Measurements from ENCODE around the gene AK8.

The AK8 gene

GRCh38 chr9:132855904-132856303 is 22.2 kb downstream of the AK8 start:
- H3K9ac ChIP-seq (ENCODE audit: low read length) = no peak overlapping the region
- no peak overlapping the region for H3K4me2 ChIP-seq (ENCODE audit: low read length)
- H2AFZ ChIP-seq (ENCODE audit: low read depth, low read length) = no peak overlapping the region
- H3K27ac ChIP-seq (ENCODE audit: low read length) = no peak overlapping the region
- peaks cover 4% of the 10 kb centered on the region; the same call in 1 of the 2 replicates for H3K27me3 ChIP-seq (ENCODE audit: low read depth, low read length)
- H3K9me3 ChIP-seq (ENCODE audit: insufficient read depth, low read length) = no peaks in the 10 kb centered on the region
- H3K36me3 ChIP-seq (replicated peaks; ENCODE audit: low read depth, low read length) = no peaks in the 10 kb centered on the region
- H4K20me1 ChIP-seq (ENCODE audit: insufficient read depth, low read length) = no peaks in the 10 kb centered on the region
- H3K4me1 ChIP-seq (ENCODE audit: low read length) = peaks cover 5% of the 10 kb centered on the region
- TF ChIP-seq CTCF (IDR thresholded peaks at IDR 0.05; ENCODE audit: low read depth, low read length) = no peak
- TF ChIP-seq EZH2phosphoT487 (IDR thresholded peaks at IDR 0.05; ENCODE audit: low read depth) = no peak
- H3K4me3 ChIP-seq (ENCODE audit: low read length) = no peak overlapping the region
- H3K79me2 ChIP-seq (ENCODE audit: low read length) = no peaks in the 10 kb centered on the region

GRCh38 chr9:132854832-132855231 is 23.3 kb downstream of the AK8 start:
- Histone ChIP-seq H3K9ac (ENCODE audit: low read length) (no peak overlapping the region), H3K4me1 (ENCODE audit: low read length) (peaks cover 9% of the 10 kb centered on the region), H2AFZ (ENCODE audit: low read depth, low read length) (no peak overlapping the region), H3K4me3 (ENCODE audit: low read length) (no peak overlapping the region), H3K79me2 (ENCODE audit: low read length) (no peaks in the 10 kb centered on the region), H3K4me2 (ENCODE audit: low read length) (no peak overlapping the region), H3K27me3 (ENCODE audit: low read depth, low read length) (peaks cover 4% of the 10 kb centered on the region; the same call in 1 of the 2 replicates), H3K27ac (ENCODE audit: low read length) (no peak overlapping the region), H3K9me3 (ENCODE audit: insufficient read depth, low read length) (no peaks in the 10 kb centered on the region), H4K20me1 (ENCODE audit: insufficient read depth, low read length) (no peaks in the 10 kb centered on the region), H3K36me3 (replicated peaks; ENCODE audit: low read depth, low read length) (no peaks in the 10 kb centered on the region)
- no peak for TF ChIP-seq CTCF (IDR thresholded peaks at IDR 0.05; ENCODE audit: low read depth, low read length)

- Histone ChIP-seq H4K20me1 (ENCODE audit: insufficient read depth, low read length) (no peaks in the 10 kb centered on the region), H3K4me1 (ENCODE audit: low read length) (peaks cover 17% of the 10 kb centered on the region), H3K27ac (ENCODE audit: low read length) (no peak overlapping the region), H3K27me3 (ENCODE audit: low read depth, low read length) (peaks cover 4% of the 10 kb centered on the region; the same call in 1 of the 2 replicates), H3K9me3 (ENCODE audit: insufficient read depth, low read length) (no peaks in the 10 kb centered on the region), H3K9ac (ENCODE audit: low read length) (no peak overlapping the region), H3K36me3 (replicated peaks; ENCODE audit: low read depth, low read length) (no peaks in the 10 kb centered on the region), H3K4me2 (ENCODE audit: low read length) (no peak overlapping the region), H3K4me3 (ENCODE audit: low read length) (no peak overlapping the region), H3K79me2 (ENCODE audit: low read length) (no peaks in the 10 kb centered on the region), H2AFZ (ENCODE audit: low read depth, low read length) (no peak overlapping the region)
- no peak for TF ChIP-seq CTCF (IDR thresholded peaks at IDR 0.05; ENCODE audit: low read depth, low read length)
- TF ChIP-seq EZH2phosphoT487 (IDR thresholded peaks at IDR 0.05; ENCODE audit: low read depth) = no peak
Observed at GRCh38 chr9:132853482-132853881, 24.6 kb downstream of the AK8 start.

- peak overlapping the region; percentile 61 for H3K27ac ChIP-seq (ENCODE audit: low read length)
- no peaks in the 10 kb centered on the region for H4K20me1 ChIP-seq (ENCODE audit: insufficient read depth, low read length)
- TF ChIP-seq CTCF (IDR thresholded peaks at IDR 0.05; ENCODE audit: low read depth, low read length) (no peak), EZH2phosphoT487 (IDR thresholded peaks at IDR 0.05; ENCODE audit: low read depth) (no peak)
- no peaks in the 10 kb centered on the region for H3K27me3 ChIP-seq (ENCODE audit: low read depth, low read length)
- peak overlapping the region; percentile 72 for H3K4me3 ChIP-seq (ENCODE audit: low read length)
- H3K9me3 ChIP-seq (ENCODE audit: insufficient read depth, low read length) = no peaks in the 10 kb centered on the region
- peaks cover 21% of the 10 kb centered on the region for H3K4me1 ChIP-seq (ENCODE audit: low read length)
- H2AFZ ChIP-seq (ENCODE audit: low read depth, low read length) = peak overlapping the region; percentile 82
- peak overlapping the region; percentile 96 for H3K4me2 ChIP-seq (ENCODE audit: low read length)
- no peaks in the 10 kb centered on the region for H3K36me3 ChIP-seq (replicated peaks; ENCODE audit: low read depth, low read length)
- peak overlapping the region; percentile 71 for H3K9ac ChIP-seq (ENCODE audit: low read length)
- H3K79me2 ChIP-seq (ENCODE audit: low read length) = no peaks in the 10 kb centered on the region
Observed at GRCh38 chr9:132849185-132849706, 28.8 kb downstream of the AK8 start.

All from OCI-LY3 (cell line).